CD4-positive, alpha-beta T cell (primary cell): ENCODE measurements around the gene TAF3. TPM values are rescaled to one million over a fixed set of nuclear protein-coding genes. Genes with fewer than 3 reads are reported as not detected.

ENCODE experiments used
- ATAC-seq: fragments of 200-7000 bp; cut with Tn5 transposase; one replicate; pipeline ENCODE4 v1.10.0; 2022; ENCODE audit warnings: mild to moderate bottlenecking; ENCODE audit not compliant: poor library complexity
- CTCF ChIA-PET: fragments of 350-600 bp; sonication (Branson Sonifier 250); formaldehyde crosslinking; loops from one replicate; lab custom pipeline; 2021; ENCODE audit warnings: antibody characterized with exemption, inconsistent platforms; lab: Charles Lee
- POLR2A ChIA-PET: fragments of 350-600 bp; sonication (Branson Sonifier 250); formaldehyde crosslinking; loops from one replicate; lab custom pipeline; 2021; ENCODE audit warnings: antibody characterized with exemption, inconsistent platforms; lab: Charles Lee
- DNase-seq, 14 experiments: peaks; one replicate each; pipeline ENCODE4 v3.0.0-alpha.2; 2013 to 2020; ENCODE audit warnings: mixed read lengths in 2 of 14
- H3K27ac ChIP-seq, 2 donors: one replicate each; pipeline versions ENCODE4 v1.5.1 to v1.7.0; 2013; ENCODE audit warnings: low read length in 2 of 2, low read depth in 1 of 2, mild to moderate bottlenecking in 1 of 2
- H3K27me3 ChIP-seq, 2 experiments: 1 replicate in 1 of 2; 2 replicates in 1 of 2; pipeline versions ENCODE4 v1.6.1 to v1.7.0; 2013; ENCODE audit warnings: low read length in 2 of 2, control low read depth in 1 of 2, mild to moderate bottlenecking in 1 of 2, moderate library complexity in 1 of 2; ENCODE audit not compliant: insufficient read depth in 2 of 2, control insufficient read depth in 1 of 2
- H3K36me3 ChIP-seq: one replicate; pipeline ENCODE4 v1.6.1; 2013; ENCODE audit warnings: low read length, control low read depth; ENCODE audit not compliant: insufficient read depth
- H3K4me1 ChIP-seq: one replicate; pipeline ENCODE4 v1.6.1; 2013; ENCODE audit warnings: low read length, control low read depth; ENCODE audit not compliant: insufficient read depth
- H3K4me3 ChIP-seq: one replicate; pipeline ENCODE4 v1.5.1; 2013; ENCODE audit warnings: mild to moderate bottlenecking, low read length, moderate library complexity
- H3K9me3 ChIP-seq, 2 experiments: 1 replicate in 1 of 2; 2 replicates in 1 of 2; pipeline versions ENCODE4 v1.6.1 to v1.7.0; 2013; ENCODE audit warnings: low read length in 2 of 2, mild to moderate bottlenecking in 2 of 2, control low read depth in 1 of 2, moderate library complexity in 1 of 2; ENCODE audit not compliant: control insufficient read depth in 1 of 2, insufficient read depth in 1 of 2
- H3K27ac Mint-ChIP-seq: one replicate; pipeline ENCODE4 v1.8.0; 2020; ENCODE audit warnings: mixed read lengths
- H3K27me3 Mint-ChIP-seq: one replicate; pipeline ENCODE4 v1.8.0; 2021; ENCODE audit warnings: mixed read lengths
- H3K36me3 Mint-ChIP-seq: one replicate; pipeline ENCODE4 v1.8.0; 2021; ENCODE audit warnings: low read depth, mixed read lengths
- H3K4me1 Mint-ChIP-seq: one replicate; pipeline ENCODE4 v1.8.0; 2021; ENCODE audit warnings: low read depth, mixed read lengths
- H3K4me3 Mint-ChIP-seq: one replicate; pipeline ENCODE4 v1.8.0; 2020; ENCODE audit warnings: mild to moderate bottlenecking, mixed read lengths
- H3K9me3 Mint-ChIP-seq: one replicate; pipeline ENCODE4 v1.8.0; 2020; ENCODE audit warnings: mixed read lengths
- intact Hi-C, 2 experiments: fragments of 100-400 bp; cut with DNase I in 1 of 2; cut with micrococcal nuclease in 1 of 2; formaldehyde crosslinking; loops; one replicate each; pipeline versions ENCODE4 v1.15.1 to v1.9.0; 2023 to 2025; cut with DNase I, micrococcal nuclease
- total RNA-seq, 174 experiments: library from RNA in 2 of 174; stranded (reverse) in 2 of 174; gene quantifications; one replicate each; pipeline ENCODE4 v1.2.3 and lab custom pipeline; 2021 to 2026
- TF ChIP-seq, protein P1 (sequence below): fragments of 200-600 bp; IDR thresholded peaks from one replicate; pipeline ENCODE4 v1.8.0; 2022; ENCODE audit warnings: antibody characterized with exemption, mild to moderate bottlenecking

The TAF3 gene
- total RNA-seq, 2 experiments from 2014 or later: 12.6 to 12.8 TPM

- CTCF ChIA-PET: interaction anchor here (1.1 kb wide), 1 partner anchor 9 kb away, joined by 5 read pairs; no protein-coding TSS in a partner anchor
These were observed 241.1 kb downstream of the TAF3 start for GRCh38 chr10:8059191-8059936.

DNA sequence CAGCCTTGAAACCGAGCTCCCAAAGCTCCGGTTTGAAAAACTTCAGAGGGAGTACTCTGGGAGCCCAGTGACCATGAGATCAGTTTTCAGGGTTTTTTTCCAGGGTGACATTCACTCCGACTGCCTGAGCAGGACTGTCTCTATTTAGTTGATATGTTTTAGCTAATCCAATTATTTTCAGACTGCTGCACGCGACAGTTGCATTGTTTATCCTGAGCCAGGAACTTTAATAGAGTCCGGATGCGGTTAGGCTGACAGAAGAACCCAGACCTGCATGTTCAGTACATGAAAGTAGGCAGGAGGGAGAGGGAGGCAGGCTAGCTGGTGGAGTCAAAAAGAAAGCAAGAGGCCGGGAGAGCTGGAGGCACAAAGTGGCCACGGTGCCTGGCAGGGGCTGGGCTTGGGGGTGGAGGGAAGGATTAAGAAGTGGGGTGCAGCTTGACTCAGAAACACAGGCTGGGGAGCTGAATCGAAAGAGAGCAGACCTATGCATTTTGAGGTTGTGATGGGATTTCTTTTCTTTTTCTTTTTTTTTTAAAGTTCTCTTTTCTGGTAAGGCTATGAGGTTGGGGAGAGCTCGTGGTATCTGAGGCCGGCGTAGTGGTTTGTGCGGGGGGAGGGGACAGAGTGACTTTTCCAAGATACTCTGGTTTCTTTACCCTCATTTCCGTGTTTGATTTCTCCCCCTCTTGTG is 241.9 kb downstream of the TAF3 start:
- H3K36me3 ChIP-seq: peaks cover 52% of the 10 kb centered on the region
- no peaks in the 10 kb centered on the region for H3K9me3 Mint-ChIP-seq
- CTCF ChIA-PET: interaction anchor here (1.1 to 1.2 kb wide), 2 partner anchors 8 to 356 kb away, joined by 3 to 5 read pairs; no protein-coding TSS in a partner anchor
- intact Hi-C loops: loop anchor here (1.0 to 5.0 kb wide), 4 partner anchors 15 to 272 kb away; no protein-coding TSS in a partner anchor
- peaks cover 88% of the 10 kb centered on the region for H3K36me3 Mint-ChIP-seq
- H3K4me3 ChIP-seq: peak overlapping the region; percentile 96
- peak overlapping the region; percentile 97 for H3K27ac Mint-ChIP-seq
- POLR2A ChIA-PET: interaction anchor here (0.6 to 4.4 kb wide), 33 partner anchors 9 to 1040 kb away, joined by 3 to 64 read pairs (median 6); partner anchors contain the start of genes ATP5F1C and KIN
- no peaks in the 10 kb centered on the region for H3K27me3 ChIP-seq
- no peaks in the 10 kb centered on the region for H3K27me3 Mint-ChIP-seq
- H3K4me1 Mint-ChIP-seq: peaks cover 81% of the 10 kb centered on the region
- H3K9me3 ChIP-seq: no peaks in the 10 kb centered on the region
- DNase-seq (peak in 10 of 14 experiments; percentile 47 to 88 (median 63)), ATAC-seq (peak; percentile 51)
- TF ChIP-seq, protein P1, sequence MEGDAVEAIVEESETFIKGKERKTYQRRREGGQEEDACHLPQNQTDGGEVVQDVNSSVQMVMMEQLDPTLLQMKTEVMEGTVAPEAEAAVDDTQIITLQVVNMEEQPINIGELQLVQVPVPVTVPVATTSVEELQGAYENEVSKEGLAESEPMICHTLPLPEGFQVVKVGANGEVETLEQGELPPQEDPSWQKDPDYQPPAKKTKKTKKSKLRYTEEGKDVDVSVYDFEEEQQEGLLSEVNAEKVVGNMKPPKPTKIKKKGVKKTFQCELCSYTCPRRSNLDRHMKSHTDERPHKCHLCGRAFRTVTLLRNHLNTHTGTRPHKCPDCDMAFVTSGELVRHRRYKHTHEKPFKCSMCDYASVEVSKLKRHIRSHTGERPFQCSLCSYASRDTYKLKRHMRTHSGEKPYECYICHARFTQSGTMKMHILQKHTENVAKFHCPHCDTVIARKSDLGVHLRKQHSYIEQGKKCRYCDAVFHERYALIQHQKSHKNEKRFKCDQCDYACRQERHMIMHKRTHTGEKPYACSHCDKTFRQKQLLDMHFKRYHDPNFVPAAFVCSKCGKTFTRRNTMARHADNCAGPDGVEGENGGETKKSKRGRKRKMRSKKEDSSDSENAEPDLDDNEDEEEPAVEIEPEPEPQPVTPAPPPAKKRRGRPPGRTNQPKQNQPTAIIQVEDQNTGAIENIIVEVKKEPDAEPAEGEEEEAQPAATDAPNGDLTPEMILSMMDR: no peak
- H3K27ac ChIP-seq: peak overlapping the region; percentile 69 to 76
- peaks cover 73% of the 10 kb centered on the region for H3K4me1 ChIP-seq
- peak overlapping the region; percentile 94 for H3K4me3 Mint-ChIP-seq

More at GRCh38 chr10:8059191-8059936, 241.1 kb downstream of the TAF3 start:
- H3K36me3 ChIP-seq: peaks cover 45% of the 10 kb centered on the region
- intact Hi-C loops: loop anchor here (5.0 to 10.0 kb wide), 11 partner anchors 78 to 1145 kb away; partner anchors contain the start of genes SFMBT2 (in 1 of the 2) and TAF3 (in 1 of the 2)
- no peaks in the 10 kb centered on the region for H3K9me3 ChIP-seq
- ATAC-seq (no peak), DNase-seq (peak in 5 of 14 experiments; percentile 18 to 62 (median 57))
- peak overlapping the region; percentile 97 for H3K27ac Mint-ChIP-seq
- H3K4me3 Mint-ChIP-seq: peak overlapping the region; percentile 94
- no peaks in the 10 kb centered on the region for H3K9me3 Mint-ChIP-seq
- peaks cover 4% of the 10 kb centered on the region for H3K27me3 Mint-ChIP-seq
- TF ChIP-seq, protein P1: no peak
- no peaks in the 10 kb centered on the region for H3K27me3 ChIP-seq
- peaks cover 88% of the 10 kb centered on the region for H3K36me3 Mint-ChIP-seq
- peak overlapping the region; percentile 69 to 76 for H3K27ac ChIP-seq
- H3K4me1 Mint-ChIP-seq: peaks cover 80% of the 10 kb centered on the region
- peak overlapping the region; percentile 96 for H3K4me3 ChIP-seq
- POLR2A ChIA-PET: interaction anchor here (0.9 to 4.4 kb wide), 27 partner anchors 8 to 1037 kb away, joined by 3 to 64 read pairs (median 7); partner anchors contain the start of genes ATP5F1C and KIN
- peaks cover 70% of the 10 kb centered on the region for H3K4me1 ChIP-seq

GRCh38 chr10:8060704-8061121 is 242.4 kb downstream of the TAF3 start:
- Mint-ChIP-seq H3K4me1 (peaks cover 86% of the 10 kb centered on the region), H3K36me3 (peaks cover 89% of the 10 kb centered on the region), H3K27ac (peak overlapping the region; percentile 97), H3K27me3 (no peaks in the 10 kb centered on the region), H3K4me3 (peak overlapping the region; percentile 94), H3K9me3 (no peaks in the 10 kb centered on the region)
- Histone ChIP-seq H3K4me1 (peaks cover 77% of the 10 kb centered on the region), H3K27ac (peak overlapping the region; percentile 69 to 76), H3K27me3 (no peaks in the 10 kb centered on the region), H3K36me3 (peaks cover 56% of the 10 kb centered on the region), H3K9me3 (no peaks in the 10 kb centered on the region), H3K4me3 (peak overlapping the region; percentile 96)
- ATAC-seq: no peak
- TF ChIP-seq, protein P1: no peak
- ChIA-PET CTCF (interaction anchor here (0.7 to 1.2 kb wide), 2 partner anchors 9 to 356 kb away, joined by 3 read pairs; no protein-coding TSS in a partner anchor), POLR2A (interaction anchor here (0.6 to 4.4 kb wide), 30 partner anchors 9 to 1039 kb away, joined by 3 to 64 read pairs (median 7); partner anchors contain the start of genes ATP5F1C and KIN)
- intact Hi-C loops: loop anchor here (1.0 to 5.0 kb wide), 4 partner anchors 14 to 272 kb away; no protein-coding TSS in a partner anchor
- peak in 2 of 14 experiments; percentile 47 to 53 for DNase-seq
